Activated CD4-positive, alpha-beta memory T cell treated with anti-CD3 and anti-CD28 coated beads, Interleukin-2, amount 10 ng/mL, durations not matched to agents 7 days and 5 days (primary cell): Measurements from ENCODE around the gene KIF12. TPM values are rescaled to one million over a fixed set of nuclear protein-coding genes. Genes with fewer than 3 reads are reported as not detected.

Experiments used
- CTCF ChIA-PET: fragments of 350-600 bp; sonication (Branson Sonifier 250); formaldehyde crosslinking; loops from one replicate; lab custom pipeline; 2021; ENCODE audit warnings: antibody characterized with exemption, inconsistent platforms; lab: Charles Lee
- POLR2A ChIA-PET: fragments of 350-600 bp; sonication (Branson Sonifier 250); formaldehyde crosslinking; loops from one replicate; lab custom pipeline; 2021; ENCODE audit warnings: antibody characterized with exemption; lab: Charles Lee
- DNase-seq: peaks from one replicate; pipeline ENCODE4 v3.0.0-alpha.2; 2020
- H3K27ac Mint-ChIP-seq: one replicate; pipeline ENCODE4 v1.8.0; 2021; ENCODE audit warnings: mild to moderate bottlenecking, mixed read lengths
- H3K27me3 Mint-ChIP-seq: one replicate; pipeline ENCODE4 v1.8.0; 2021; ENCODE audit warnings: mixed read lengths
- H3K36me3 Mint-ChIP-seq: one replicate; pipeline ENCODE4 v1.8.0; 2021; ENCODE audit warnings: low read depth, mixed read lengths
- H3K4me1 Mint-ChIP-seq: one replicate; pipeline ENCODE4 v1.8.0; 2021; ENCODE audit warnings: mixed read lengths
- H3K4me3 Mint-ChIP-seq: one replicate; pipeline ENCODE4 v1.8.0; 2021; ENCODE audit warnings: mild to moderate bottlenecking, mixed read lengths
- H3K9me3 Mint-ChIP-seq: one replicate; pipeline ENCODE4 v1.8.0; 2021; ENCODE audit warnings: mixed read lengths
- total RNA-seq, 2 experiments: library from RNA; stranded (reverse); gene quantifications; one replicate each; pipeline ENCODE4 v1.2.3, GENCODE V29; 2021

KIF12 gene
- total RNA-seq, 2 experiments from 2014 or later = not detected

GRCh38 chr9:114057161-114057885 is 41.8 kb downstream of the KIF12 start:
- POLR2A ChIA-PET = no interaction called here
- Mint-ChIP-seq H3K9me3 (no peaks in the 10 kb centered on the region), H3K27ac (no peak overlapping the region), H3K36me3 (no peaks in the 10 kb centered on the region), H3K27me3 (no peaks in the 10 kb centered on the region), H3K4me1 (no peaks in the 10 kb centered on the region), H3K4me3 (no peak overlapping the region)
- CTCF ChIA-PET = interaction anchor here (1.1 kb wide), 1 partner anchor 25 kb away, joined by 4 read pairs; no protein-coding TSS in a partner anchor
- DNase-seq = no peak

- Mint-ChIP-seq H3K9me3 (no peaks in the 10 kb centered on the region), H3K27me3 (no peaks in the 10 kb centered on the region)
These were observed 42.6 kb downstream of the KIF12 start for GRCh38 chr9:114056527-114056926.

GRCh38 chr9:114055894-114056293 is 43.2 kb downstream of the KIF12 start:
- POLR2A ChIA-PET = interaction anchor here (0.7 kb wide), 1 partner anchor 977 kb away, joined by 3 read pairs; no protein-coding TSS in a partner anchor
- no peaks in the 10 kb centered on the region for H3K4me1 Mint-ChIP-seq
- CTCF ChIA-PET = no interaction called here
- H3K36me3 Mint-ChIP-seq = no peaks in the 10 kb centered on the region
- H3K4me3 Mint-ChIP-seq = no peak overlapping the region
- no peak overlapping the region for H3K27ac Mint-ChIP-seq
- no peaks in the 10 kb centered on the region for H3K27me3 Mint-ChIP-seq
- no peak for DNase-seq
- H3K9me3 Mint-ChIP-seq = no peaks in the 10 kb centered on the region

More at GRCh38 chr9:114056527-114056926, 42.6 kb downstream of the KIF12 start:
- no peaks in the 10 kb centered on the region for H3K4me1 Mint-ChIP-seq
- H3K27ac Mint-ChIP-seq = no peak overlapping the region
- DNase-seq = no peak
- ChIA-PET POLR2A (no interaction called here), CTCF (no interaction called here)
- H3K36me3 Mint-ChIP-seq = no peaks in the 10 kb centered on the region
- H3K4me3 Mint-ChIP-seq = no peak overlapping the region

GRCh38 chr9:114055061-114055460 is 44.0 kb downstream of the KIF12 start:
- POLR2A ChIA-PET = no interaction called here
- Mint-ChIP-seq H3K4me1 (no peaks in the 10 kb centered on the region), H3K27ac (no peak overlapping the region), H3K36me3 (no peaks in the 10 kb centered on the region), H3K27me3 (no peaks in the 10 kb centered on the region), H3K9me3 (no peaks in the 10 kb centered on the region), H3K4me3 (no peak overlapping the region)
- peak; percentile 5 for DNase-seq
- CTCF ChIA-PET = no interaction called here

GRCh38 chr9:114054191-114054690 is 44.9 kb downstream of the KIF12 start:
- ChIA-PET CTCF (no interaction called here), POLR2A (no interaction called here)
- Mint-ChIP-seq H3K9me3 (no peaks in the 10 kb centered on the region), H3K4me3 (no peak overlapping the region), H3K27ac (no peak overlapping the region), H3K4me1 (no peaks in the 10 kb centered on the region), H3K36me3 (no peaks in the 10 kb centered on the region), H3K27me3 (no peaks in the 10 kb centered on the region)
- DNase-seq = peak; percentile 9

GRCh38 chr9:114053246-114054005 is 45.7 kb downstream of the KIF12 start:
- no peaks in the 10 kb centered on the region for H3K4me1 Mint-ChIP-seq
- H3K36me3 Mint-ChIP-seq = no peaks in the 10 kb centered on the region
- peak; percentile 6 for DNase-seq
- ChIA-PET CTCF (no interaction called here), POLR2A (no interaction called here)
- H3K4me3 Mint-ChIP-seq = no peak overlapping the region
- H3K9me3 Mint-ChIP-seq = no peaks in the 10 kb centered on the region
- H3K27me3 Mint-ChIP-seq = no peaks in the 10 kb centered on the region
- H3K27ac Mint-ChIP-seq = no peak overlapping the region

GRCh38 chr9:114051706-114052105 is 47.4 kb downstream of the KIF12 start:
- Mint-ChIP-seq H3K27ac (no peak overlapping the region), H3K36me3 (no peaks in the 10 kb centered on the region), H3K27me3 (no peaks in the 10 kb centered on the region), H3K9me3 (no peaks in the 10 kb centered on the region), H3K4me1 (no peaks in the 10 kb centered on the region), H3K4me3 (no peak overlapping the region)
- ChIA-PET CTCF (no interaction called here), POLR2A (no interaction called here)
- DNase-seq = peak; percentile 7

GRCh38 chr9:114051281-114051680 is 47.8 kb downstream of the KIF12 start:
- H3K27me3 Mint-ChIP-seq = no peaks in the 10 kb centered on the region
- H3K36me3 Mint-ChIP-seq = no peaks in the 10 kb centered on the region
- ChIA-PET CTCF (no interaction called here), POLR2A (no interaction called here)
- no peak overlapping the region for H3K27ac Mint-ChIP-seq
- no peak for DNase-seq
- H3K9me3 Mint-ChIP-seq = no peaks in the 10 kb centered on the region
- no peak overlapping the region for H3K4me3 Mint-ChIP-seq
- H3K4me1 Mint-ChIP-seq = no peaks in the 10 kb centered on the region

- ChIA-PET POLR2A (no interaction called here), CTCF (no interaction called here)
- H3K36me3 Mint-ChIP-seq = no peaks in the 10 kb centered on the region
- no peaks in the 10 kb centered on the region for H3K9me3 Mint-ChIP-seq
- no peak for DNase-seq
- H3K4me3 Mint-ChIP-seq = no peak overlapping the region
- H3K27ac Mint-ChIP-seq = no peak overlapping the region
- H3K27me3 Mint-ChIP-seq = peaks cover 2% of the 10 kb centered on the region
- no peaks in the 10 kb centered on the region for H3K4me1 Mint-ChIP-seq
These were observed 48.4 kb downstream of the KIF12 start for GRCh38 chr9:114050646-114051045.

- H3K9me3 Mint-ChIP-seq = no peaks in the 10 kb centered on the region
- no peaks in the 10 kb centered on the region for H3K4me1 Mint-ChIP-seq
- no peak overlapping the region for H3K4me3 Mint-ChIP-seq
- H3K27ac Mint-ChIP-seq = no peak overlapping the region
- no peak for DNase-seq
- no peaks in the 10 kb centered on the region for H3K36me3 Mint-ChIP-seq
- POLR2A ChIA-PET = no interaction called here
- peaks cover 5% of the 10 kb centered on the region for H3K27me3 Mint-ChIP-seq
- CTCF ChIA-PET = no interaction called here
These were observed 48.9 kb downstream of the KIF12 start for GRCh38 chr9:114050226-114050568.

GRCh38 chr9:114049441-114050225 is 49.5 kb downstream of the KIF12 start:
- DNase-seq = no peak
- Mint-ChIP-seq H3K9me3 (no peaks in the 10 kb centered on the region), H3K4me1 (no peaks in the 10 kb centered on the region), H3K27me3 (peaks cover 7% of the 10 kb centered on the region), H3K4me3 (no peak overlapping the region), H3K27ac (no peak overlapping the region), H3K36me3 (no peaks in the 10 kb centered on the region)
- ChIA-PET CTCF (no interaction called here), POLR2A (no interaction called here)

- CTCF ChIA-PET = no interaction called here
- no peak overlapping the region for H3K4me3 Mint-ChIP-seq
- no peaks in the 10 kb centered on the region for H3K9me3 Mint-ChIP-seq
- DNase-seq = no peak
- H3K27ac Mint-ChIP-seq = no peak overlapping the region
- no peaks in the 10 kb centered on the region for H3K4me1 Mint-ChIP-seq
- H3K36me3 Mint-ChIP-seq = no peaks in the 10 kb centered on the region
- peaks cover 7% of the 10 kb centered on the region for H3K27me3 Mint-ChIP-seq
- POLR2A ChIA-PET = no interaction called here
These were observed 50.3 kb downstream of the KIF12 start for GRCh38 chr9:114048533-114049415.
